Hepatocyte (in vitro differentiated cells): ENCODE data around the gene ASTN2. TPM values are rescaled to one million over a fixed set of nuclear protein-coding genes. Genes with fewer than 3 reads are reported as not detected.

Source experiments
- DNase-seq: peaks from one replicate; pipeline ENCODE4 v3.0.0-alpha.2; 2016; ENCODE audit warnings: low spot score
- H2AFZ ChIP-seq: fragments of 200-600 bp; sonication (generic); 2 replicates; pipeline ENCODE4 v1.6.0; 2016; ENCODE audit warnings: antibody characterized with exemption, mild to moderate bottlenecking
- H3K27ac ChIP-seq: fragments of 200-600 bp; sonication (generic); 2 replicates; pipeline ENCODE4 v1.5.1; 2016; ENCODE audit warnings: mild to moderate bottlenecking
- H3K27me3 ChIP-seq: fragments of 200-600 bp; sonication (generic); 2 replicates; pipeline ENCODE4 v1.6.1; 2016
- H3K36me3 ChIP-seq: fragments of 200-600 bp; sonication (generic); replicated peaks from 2 replicates; pipeline ENCODE4 v1.5.1; 2016; ENCODE audit warnings: low read depth; ENCODE audit not compliant: insufficient read depth
- H3K4me1 ChIP-seq: fragments of 200-600 bp; sonication (generic); 2 replicates; pipeline ENCODE4 v1.5.1; 2016; ENCODE audit warnings: mild to moderate bottlenecking, moderate library complexity; ENCODE audit not compliant: insufficient read depth
- H3K4me2 ChIP-seq: fragments of 200-600 bp; sonication (generic); 2 replicates; pipeline ENCODE4 v1.6.0; 2016
- H3K4me3 ChIP-seq: fragments of 200-600 bp; sonication (generic); 2 replicates; pipeline ENCODE4 v1.5.1; 2016; ENCODE audit warnings: mild to moderate bottlenecking
- H3K79me2 ChIP-seq: fragments of 200-600 bp; sonication (generic); 2 replicates; pipeline ENCODE4 v1.6.0; 2017; ENCODE audit warnings: mild to moderate bottlenecking
- H3K9me2 ChIP-seq: fragments of 200-600 bp; sonication (generic); replicated peaks from 2 replicates; pipeline ENCODE4 v1.6.0; 2017; ENCODE audit warnings: mild to moderate bottlenecking; ENCODE audit not compliant: insufficient read depth
- H3K9me3 ChIP-seq: fragments of 200-600 bp; sonication (generic); 2 replicates; pipeline ENCODE4 v1.5.1; 2016; ENCODE audit warnings: low read depth, mild to moderate bottlenecking
- H4K20me1 ChIP-seq: fragments of 200-600 bp; sonication (generic); 2 replicates; pipeline ENCODE4 v1.6.0; 2016; ENCODE audit warnings: mild to moderate bottlenecking; ENCODE audit not compliant: insufficient read depth, poor library complexity, severe bottlenecking
- CTCF ChIP-seq: fragments of 200-600 bp; sonication (generic); IDR thresholded peaks from 2 replicates; pipeline ENCODE4 v1.5.1; 2016; ENCODE audit warnings: antibody characterized with exemption, mild to moderate bottlenecking; ENCODE audit not compliant: poor library complexity
- EZH2 ChIP-seq: fragments of 200-600 bp; sonication (generic); IDR thresholded peaks from 2 replicates; pipeline ENCODE4 v1.6.1; 2016; ENCODE audit warnings: antibody characterized with exemption, mild to moderate bottlenecking, borderline replicate concordance
- EZH2phosphoT487 ChIP-seq: fragments of 200-600 bp; sonication (generic); IDR thresholded peaks from one replicate; pipeline ENCODE4 v1.6.1; 2018; ENCODE audit warnings: antibody characterized with exemption, mild to moderate bottlenecking, low read depth, moderate library complexity; ENCODE audit not compliant: unreplicated experiment, severe bottlenecking
- WGBS: methylation state at CpG from one replicate; pipeline ENCODE4 v1.1.6; 2016; ENCODE audit warnings: low lambda C conversion rate; ENCODE audit errors: missing lambda C conversion rate; 5-methylcytosine and 5-hydroxymethylcytosine counted together
- polyA plus RNA-seq: library from polyadenylated mRNA; unstranded; fragments of >200 nt; fragmentation: Nextera tagmentation; extraction: Ambion mirVana; gene quantifications from 2 replicates; pipeline ENCODE4 v1.2.1, GENCODE V29; 2016
- total RNA-seq: library from RNA; depleted of rRNA; stranded (reverse); fragments of >200 nt; gene quantifications from 2 replicates; pipeline ENCODE4 v1.2.3, GENCODE V29; 2014

The ASTN2 gene
- total and polyA plus RNA-seq, 2 experiments from 2014 or later, result 6.4 to 8.4 TPM

- no peaks in the 10 kb centered on the region for H3K79me2 ChIP-seq
- DNase-seq, result no peak
- no peak overlapping the region for H3K4me2 ChIP-seq
- no peak for TF ChIP-seq EZH2
- TF ChIP-seq EZH2phosphoT487, result no peak
- no peak for TF ChIP-seq CTCF
- no peaks in the 10 kb centered on the region for H3K36me3 ChIP-seq
- H3K9me3 ChIP-seq, result no peaks in the 10 kb centered on the region
- H4K20me1 ChIP-seq, result no peaks in the 10 kb centered on the region
- no peak overlapping the region for H3K4me3 ChIP-seq
- no peak overlapping the region for H3K27ac ChIP-seq
- no peak overlapping the region for H2AFZ ChIP-seq
- H3K9me2 ChIP-seq, result no peaks in the 10 kb centered on the region
- no peaks in the 10 kb centered on the region for H3K4me1 ChIP-seq
- H3K27me3 ChIP-seq, result no peaks in the 10 kb centered on the region
- WGBS, result 68% methylated on average over 4 of the region's 4 CpGs
Observed at GRCh38 chr9:117278020-117278419, 136.8 kb downstream of the ASTN2 start.

GRCh38 chr9:117276444-117276843 is 138.4 kb downstream of the ASTN2 start:
- no peak for DNase-seq
- Histone ChIP-seq H3K4me3 (no peak overlapping the region), H3K27me3 (no peaks in the 10 kb centered on the region), H3K27ac (no peak overlapping the region), H3K36me3 (no peaks in the 10 kb centered on the region), H3K9me3 (no peaks in the 10 kb centered on the region), H3K4me2 (no peak overlapping the region), H3K79me2 (no peaks in the 10 kb centered on the region), H3K9me2 (no peaks in the 10 kb centered on the region), H2AFZ (no peak overlapping the region), H3K4me1 (no peaks in the 10 kb centered on the region), H4K20me1 (no peaks in the 10 kb centered on the region)
- WGBS, result 66% methylated on average over 3 of the region's 3 CpGs
- TF ChIP-seq EZH2 (no peak), EZH2phosphoT487 (no peak), CTCF (no peak)

GRCh38 chr9:117273612-117274011 is 141.2 kb downstream of the ASTN2 start:
- TF ChIP-seq EZH2 (no peak), CTCF (no peak), EZH2phosphoT487 (no peak)
- Histone ChIP-seq H3K4me1 (no peaks in the 10 kb centered on the region), H2AFZ (no peak overlapping the region), H3K4me3 (no peak overlapping the region), H3K27me3 (no peaks in the 10 kb centered on the region), H3K27ac (no peak overlapping the region), H3K9me2 (no peaks in the 10 kb centered on the region), H3K4me2 (no peak overlapping the region), H4K20me1 (no peaks in the 10 kb centered on the region), H3K9me3 (no peaks in the 10 kb centered on the region), H3K36me3 (no peaks in the 10 kb centered on the region), H3K79me2 (no peaks in the 10 kb centered on the region)
- 84% methylated on average over 1 of the region's 1 CpG for whole genome bisulfite sequencing
- DNase-seq, result no peak
